Measurements from ENCODE around the gene ZNF407.
"Not testable (repeated sequence)": the region's sequence is repeated elsewhere in the genome, so short reads cannot be mapped to it uniquely, and the experiment has no call there.

The ZNF407 gene

GRCh38 chr18:74936343-74936742, 338.7 kb downstream of the ZNF407 start:
- DNase-seq (ENCODE audit: low read depth) = no peak

GRCh38 chr18:74937291-74937690, 339.6 kb downstream of the ZNF407 start:
- DNase-seq (ENCODE audit: low read depth) = no peak

- DNase-seq (ENCODE audit: low read depth) = no peak
Observed at GRCh38 chr18:74940856-74941255, 343.2 kb downstream of the ZNF407 start.

- DNase-seq (ENCODE audit: low read depth) = no peak
Observed at GRCh38 chr18:74942319-74942910, 344.7 kb downstream of the ZNF407 start.

GRCh38 chr18:74944676-74945075, 347.0 kb downstream of the ZNF407 start:
- no peak for DNase-seq (ENCODE audit: low read depth)

GRCh38 chr18:74945774-74946545, 348.3 kb downstream of the ZNF407 start:
- DNase-seq (ENCODE audit: low read depth) = no peak

GRCh38 chr18:74946646-74947375, 349.1 kb downstream of the ZNF407 start:
- no peak for DNase-seq (ENCODE audit: low read depth)

GRCh38 chr18:74947417-74947816, 349.7 kb downstream of the ZNF407 start:
- DNase-seq (ENCODE audit: low read depth) = no peak

- DNase-seq (ENCODE audit: low read depth) = no peak
Observed at GRCh38 chr18:74947875-74948274, 350.2 kb downstream of the ZNF407 start.

- no peak for DNase-seq (ENCODE audit: low read depth)
Observed at GRCh38 chr18:74949611-74950010, 351.9 kb downstream of the ZNF407 start.

GRCh38 chr18:74950479-74950878, 352.8 kb downstream of the ZNF407 start:
- DNase-seq (ENCODE audit: low read depth) = no peak

- DNase-seq (ENCODE audit: low read depth) = no peak
Observed at GRCh38 chr18:74951165-74951760, 353.6 kb downstream of the ZNF407 start.

- DNase-seq (ENCODE audit: low read depth) = no peak
Observed at GRCh38 chr18:74957588-74958224, 360.0 kb downstream of the ZNF407 start.

- no peak for DNase-seq (ENCODE audit: low read depth)
Observed at GRCh38 chr18:74959216-74959615, 361.5 kb downstream of the ZNF407 start.

- DNase-seq (ENCODE audit: low read depth) = no peak
Observed at GRCh38 chr18:74961596-74961995, 363.9 kb downstream of the ZNF407 start.

- no peak for DNase-seq (ENCODE audit: low read depth)
Observed at GRCh38 chr18:74963820-74964446, 366.3 kb downstream of the ZNF407 start.

- no peak for DNase-seq (ENCODE audit: low read depth)
Observed at GRCh38 chr18:74965682-74966081, 368.0 kb downstream of the ZNF407 start.

- DNase-seq (ENCODE audit: low read depth) = no peak
Observed at GRCh38 chr18:74967438-74967837, 369.8 kb downstream of the ZNF407 start.

GRCh38 chr18:74967979-74968378, 370.3 kb downstream of the ZNF407 start:
- DNase-seq (ENCODE audit: low read depth) = no peak

- DNase-seq (ENCODE audit: low read depth) = not testable (repeated sequence)
Observed at GRCh38 chr18:74971358-74971757, 373.7 kb downstream of the ZNF407 start.

- not testable (repeated sequence) for DNase-seq (ENCODE audit: low read depth)
Observed at GRCh38 chr18:74971776-74972175, 374.1 kb downstream of the ZNF407 start.

- no peak for DNase-seq (ENCODE audit: low read depth)
Observed at GRCh38 chr18:74972354-74972753, 374.7 kb downstream of the ZNF407 start.
